PFSK-1 (cell line): ENCODE measurements around the gene C1orf226.

ENCODE experiments used
- FOXP2 ChIP-seq: optimal IDR thresholded peaks from 2 replicates; pipeline ENCODE3; 2011; ENCODE audit warnings: borderline replicate concordance, control low read depth, inconsistent platforms; ENCODE audit not compliant: insufficient read depth; ENCODE audit errors: extremely low read length, extremely low read depth
- POLR2AphosphoS5 ChIP-seq: IDR thresholded peaks from 2 replicates; pipeline ENCODE4 v1.6.1; 2012; ENCODE audit warnings: low read depth, mild to moderate bottlenecking, control low read depth, low read length, moderate library complexity
- SIN3A ChIP-seq: IDR thresholded peaks from 2 replicates; pipeline ENCODE4 v1.6.1; 2012; ENCODE audit warnings: mild to moderate bottlenecking, low read length, moderate library complexity, borderline replicate concordance; ENCODE audit not compliant: insufficient read depth
- TAF1 ChIP-seq: IDR thresholded peaks from 2 replicates; pipeline ENCODE4 v1.6.1; 2012; ENCODE audit warnings: low read length, control low read depth, borderline replicate concordance; ENCODE audit not compliant: insufficient read depth
- TF ChIP-seq, protein P1 (sequence below), 2 experiments: IDR thresholded peaks; 2 replicates each; pipeline versions ENCODE4 v1.6.1 to v1.8.0; 2011 to 2012; ENCODE audit warnings: low read depth in 2 of 2, low read length in 2 of 2, control low read depth in 1 of 2, inconsistent platforms in 1 of 2, mild to moderate bottlenecking in 1 of 2, moderate library complexity in 1 of 2; ENCODE audit not compliant: insufficient read depth in 1 of 2

Gene C1orf226

GRCh38 chr1:162388083-162388594 is 6.6 kb downstream of the C1orf226 start:
- TF ChIP-seq, protein P1, sequence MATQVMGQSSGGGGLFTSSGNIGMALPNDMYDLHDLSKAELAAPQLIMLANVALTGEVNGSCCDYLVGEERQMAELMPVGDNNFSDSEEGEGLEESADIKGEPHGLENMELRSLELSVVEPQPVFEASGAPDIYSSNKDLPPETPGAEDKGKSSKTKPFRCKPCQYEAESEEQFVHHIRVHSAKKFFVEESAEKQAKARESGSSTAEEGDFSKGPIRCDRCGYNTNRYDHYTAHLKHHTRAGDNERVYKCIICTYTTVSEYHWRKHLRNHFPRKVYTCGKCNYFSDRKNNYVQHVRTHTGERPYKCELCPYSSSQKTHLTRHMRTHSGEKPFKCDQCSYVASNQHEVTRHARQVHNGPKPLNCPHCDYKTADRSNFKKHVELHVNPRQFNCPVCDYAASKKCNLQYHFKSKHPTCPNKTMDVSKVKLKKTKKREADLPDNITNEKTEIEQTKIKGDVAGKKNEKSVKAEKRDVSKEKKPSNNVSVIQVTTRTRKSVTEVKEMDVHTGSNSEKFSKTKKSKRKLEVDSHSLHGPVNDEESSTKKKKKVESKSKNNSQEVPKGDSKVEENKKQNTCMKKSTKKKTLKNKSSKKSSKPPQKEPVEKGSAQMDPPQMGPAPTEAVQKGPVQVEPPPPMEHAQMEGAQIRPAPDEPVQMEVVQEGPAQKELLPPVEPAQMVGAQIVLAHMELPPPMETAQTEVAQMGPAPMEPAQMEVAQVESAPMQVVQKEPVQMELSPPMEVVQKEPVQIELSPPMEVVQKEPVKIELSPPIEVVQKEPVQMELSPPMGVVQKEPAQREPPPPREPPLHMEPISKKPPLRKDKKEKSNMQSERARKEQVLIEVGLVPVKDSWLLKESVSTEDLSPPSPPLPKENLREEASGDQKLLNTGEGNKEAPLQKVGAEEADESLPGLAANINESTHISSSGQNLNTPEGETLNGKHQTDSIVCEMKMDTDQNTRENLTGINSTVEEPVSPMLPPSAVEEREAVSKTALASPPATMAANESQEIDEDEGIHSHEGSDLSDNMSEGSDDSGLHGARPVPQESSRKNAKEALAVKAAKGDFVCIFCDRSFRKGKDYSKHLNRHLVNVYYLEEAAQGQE (IDR thresholded peaks at IDR 0.05; ENCODE audit: insufficient read depth in 1 of 2, low read depth in 2 of 2, low read length in 2 of 2): no peak
- TF ChIP-seq SIN3A (no peak), POLR2AphosphoS5 (no peak), FOXP2 (no peak), TAF1 (no peak)

- TF ChIP-seq FOXP2 (no peak), POLR2AphosphoS5 (no peak), TAF1 (no peak), SIN3A (no peak)
- TF ChIP-seq, protein P1 (IDR thresholded peaks at IDR 0.05; ENCODE audit: insufficient read depth in 1 of 2, low read depth in 2 of 2, low read length in 2 of 2): no peak
Measured at GRCh38 chr1:162388615-162389014, 7.1 kb downstream of the C1orf226 start.

DNA sequence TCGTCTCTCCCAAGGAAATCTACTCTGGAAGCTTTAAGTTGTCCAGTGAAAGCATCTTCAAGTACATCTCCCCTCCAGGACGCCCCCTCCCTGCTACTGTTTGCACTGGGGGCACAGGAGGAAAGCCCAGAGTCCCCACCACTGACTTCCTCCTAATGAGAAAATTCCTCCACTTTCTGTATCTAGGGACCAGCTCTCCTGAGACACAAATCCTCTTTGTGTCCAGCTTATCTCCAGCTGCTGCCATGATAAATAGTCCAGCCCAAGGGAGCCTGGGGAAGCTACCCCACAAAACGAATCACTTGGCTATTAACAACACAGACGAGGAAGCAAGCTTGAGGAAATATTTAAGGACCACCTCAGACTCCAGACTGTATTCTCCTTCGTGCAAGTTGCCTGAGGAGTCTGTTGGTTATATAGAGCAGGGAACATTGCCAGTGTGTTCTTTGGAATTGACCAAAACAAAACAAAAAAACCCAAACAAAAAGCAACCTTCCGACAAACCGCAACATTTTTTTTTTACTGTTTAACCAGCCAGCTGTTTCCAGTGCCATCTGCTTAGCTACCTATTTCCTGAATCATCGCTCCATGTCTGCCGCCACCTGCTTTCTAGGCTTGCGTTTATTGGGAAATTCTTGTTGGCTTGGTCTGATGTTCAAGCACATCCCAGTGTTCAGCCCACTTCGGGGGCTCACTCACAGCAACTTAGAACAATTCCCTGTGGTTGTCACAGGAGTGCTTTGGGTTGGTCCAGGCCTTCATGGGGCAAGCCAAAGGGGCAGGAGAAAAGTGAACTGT is 7.7 kb downstream of the C1orf226 start:
- TF ChIP-seq FOXP2 (no peak), POLR2AphosphoS5 (no peak), SIN3A (no peak), TAF1 (no peak)
- TF ChIP-seq, protein P1 (IDR thresholded peaks at IDR 0.05; ENCODE audit: insufficient read depth in 1 of 2, low read depth in 2 of 2, low read length in 2 of 2): no peak

GRCh38 chr1:162389971-162390370 is 8.4 kb downstream of the C1orf226 start:
- TF ChIP-seq POLR2AphosphoS5: no peak
- TF ChIP-seq SIN3A: no peak
- no peak for TF ChIP-seq FOXP2
- TF ChIP-seq, protein P1 (IDR thresholded peaks at IDR 0.05; ENCODE audit: insufficient read depth in 1 of 2, low read depth in 2 of 2, low read length in 2 of 2): no peak
- no peak for TF ChIP-seq TAF1
